GM13977 (cell line): ENCODE data around the gene LRRC7.

Source experiments
- DNase-seq: peaks from one replicate; pipeline ENCODE4 v3.0.0; 2012; ENCODE audit warnings: low spot score
- CTCF ChIP-seq: IDR thresholded peaks from 2 replicates; pipeline ENCODE4 v1.5.1; 2012; ENCODE audit warnings: mild to moderate bottlenecking, control low read depth; ENCODE audit not compliant: insufficient read depth; ENCODE audit errors: extremely low read depth, missing control alignments
- in situ Hi-C: fragments of 300-500 bp; cut with MboI; formaldehyde crosslinking; loops from one replicate; pipeline ENCODE4 v1.12.0; 2022; ENCODE audit warnings: low sequenced_read_pairs, low pct_unique_long_range_greater_than_20kb, mixed read lengths, inconsistent platforms; ENCODE audit not compliant: unreplicated experiment

LRRC7 gene

DNA sequence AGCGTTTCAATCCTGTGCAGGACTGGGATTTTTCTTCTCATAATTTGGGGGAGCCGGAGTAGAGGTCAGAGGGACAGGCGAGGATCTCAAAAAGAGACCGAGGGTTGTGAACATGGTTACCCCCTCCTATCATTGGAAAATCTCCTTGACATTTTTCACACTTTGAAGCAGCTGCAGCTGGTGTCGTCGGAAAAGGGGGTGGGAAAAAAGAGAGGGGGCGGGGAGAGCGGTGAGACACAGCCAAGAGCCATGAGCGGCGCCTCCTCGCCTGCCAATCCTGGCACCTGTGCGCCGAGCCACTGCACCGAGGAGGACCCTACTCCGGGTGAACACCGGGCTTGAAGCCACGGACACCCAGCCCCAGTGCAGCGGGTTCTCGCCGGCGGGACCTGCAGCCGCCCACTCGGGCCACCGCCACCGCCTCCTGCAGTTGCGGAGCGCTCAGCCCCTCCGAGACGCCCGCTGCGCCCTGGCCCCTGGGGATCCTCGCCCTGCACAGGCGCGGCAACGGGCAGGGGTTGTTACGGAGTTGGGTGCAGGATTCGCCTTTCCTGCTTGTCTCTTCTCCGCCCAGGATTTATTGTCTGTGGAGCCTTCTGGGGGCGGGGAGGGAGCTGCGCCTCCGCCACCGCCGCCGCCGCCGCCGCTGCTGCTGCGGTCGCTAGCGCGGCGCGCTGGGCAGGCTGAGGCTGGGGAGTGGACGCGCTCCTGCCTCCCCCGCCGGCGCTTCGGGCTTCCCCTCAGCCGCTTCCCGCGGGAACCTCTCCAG, at the start of gene LRRC7:
LRRC7 (plus strand) TSS at position 271 of the 769 bp plus-strand sequence. CDS start 718 bp downstream, outside the sequence.
- no peak for TF ChIP-seq CTCF
- peak; percentile 30 for DNase-seq
- in situ Hi-C loops, result no loop called here

DNA sequence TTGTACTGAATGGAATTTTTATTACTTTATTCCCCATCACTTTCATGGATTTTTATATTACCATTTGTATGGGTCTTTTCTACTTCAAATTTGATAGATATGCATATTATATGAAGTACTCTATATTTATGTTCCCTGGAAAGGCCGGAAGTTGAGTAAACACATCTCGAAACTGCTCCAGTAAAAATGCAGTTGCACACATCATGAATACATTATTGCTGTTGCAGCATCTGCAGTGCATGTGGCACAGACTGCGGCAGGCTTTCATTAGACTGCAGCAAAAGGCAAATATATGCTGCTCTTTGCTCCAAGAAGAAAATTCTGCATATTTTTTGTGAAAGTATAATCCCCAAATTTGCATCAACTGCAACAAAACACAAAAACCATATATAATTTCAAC, 48.7 kb upstream of the LRRC7 start:
- DNase-seq, result no peak
- in situ Hi-C loops, result no loop called here
- no peak for TF ChIP-seq CTCF

DNA sequence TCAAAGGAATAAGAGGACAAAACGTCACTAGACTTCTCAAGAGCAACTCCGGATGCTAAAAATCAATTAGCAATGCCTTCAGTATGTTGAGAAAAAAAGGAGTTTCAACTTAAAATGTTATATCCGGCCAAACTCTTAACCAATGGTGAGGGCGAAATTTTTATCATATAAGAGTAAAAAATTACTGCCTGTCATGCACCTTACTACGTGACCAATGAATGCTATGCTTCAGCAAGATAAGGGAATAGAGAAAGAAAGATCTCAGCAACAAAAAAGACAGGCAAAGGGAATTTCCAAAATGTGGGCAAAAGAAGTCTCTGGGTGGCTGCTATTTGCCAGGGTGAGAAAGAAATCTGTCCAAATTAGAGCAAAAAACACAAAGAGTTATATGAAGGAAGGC, 47.4 kb upstream of the LRRC7 start:
- no peak for TF ChIP-seq CTCF
- in situ Hi-C loops, result no loop called here
- DNase-seq, result no peak

GRCh38 chr1:69523032-69523431, 44.7 kb upstream of the LRRC7 start:
- DNase-seq, result no peak
- no peak for TF ChIP-seq CTCF
- in situ Hi-C loops, result no loop called here

- in situ Hi-C loops, result no loop called here
- DNase-seq, result no peak
- no peak for TF ChIP-seq CTCF
Observed at GRCh38 chr1:69523461-69523860, 44.3 kb upstream of the LRRC7 start.

DNA sequence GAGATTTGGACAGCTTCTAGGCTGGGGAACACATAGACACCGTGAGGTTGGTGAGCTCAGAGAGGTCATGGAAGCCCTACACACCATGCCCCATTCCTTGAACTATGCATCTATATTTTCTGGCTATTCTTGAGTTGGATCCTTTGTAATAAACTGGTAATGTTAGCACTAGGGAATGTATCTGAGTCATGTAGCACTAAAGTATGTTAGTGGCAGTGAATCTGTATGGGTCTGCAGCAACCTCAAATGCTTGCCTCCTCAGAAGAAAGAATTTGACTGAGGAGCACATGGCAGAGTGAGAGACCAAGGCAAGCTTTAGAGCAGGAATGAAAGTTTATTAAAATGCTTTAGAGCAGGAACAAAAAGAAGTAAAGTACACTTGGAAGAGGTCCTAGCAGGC, 43.7 kb upstream of the LRRC7 start:
- no peak for TF ChIP-seq CTCF
- DNase-seq, result no peak
- in situ Hi-C loops, result no loop called here
